HepG2 (cell line): ENCODE data around the gene RCOR3. TPM values are rescaled to one million over a fixed set of nuclear protein-coding genes. Genes with fewer than 3 reads are reported as not detected.

Experiments used
- ATAC-seq: fragments of 200-7000 bp; cut with Tn5 transposase; 3 replicates; pipeline ENCODE4 v1.9.1; 2020; ENCODE audit warnings: mild to moderate bottlenecking, moderate library complexity
- BruUV-seq: library from RNA; stranded (reverse); fragments of 400-500 nt; replicated peaks from 2 replicates; lab custom pipeline; 2021; lab: Mats Ljungman, UMichigan
- CTCF ChIA-PET: fragments of 300-600 bp; formaldehyde crosslinking; extraction: SDS; loops from one replicate; lab custom pipeline; 2021; ENCODE audit warnings: low total read pairs, inconsistent platforms, low intra/inter-chr PET ratio; lab: Yijun Ruan, JAX
- POLR2A ChIA-PET: fragments of 350-600 bp; sonication (Branson Sonifier 250); formaldehyde crosslinking; loops from one replicate; lab custom pipeline; 2020; ENCODE audit warnings: antibody characterized with exemption, inconsistent platforms; lab: Yijun Ruan, JAX
- DNase-seq: peaks from one replicate; pipeline ENCODE4 v3.0.0-alpha.2; 2015; ENCODE audit warnings: low spot score
- FAIRE-seq: peaks from 3 replicates; lab custom pipeline; 2011; peaks lifted over from hg19 to GRCh38; lab: Jason Lieb, UNC
- H2AFZ ChIP-seq: one replicate; pipeline ENCODE4 v1.6.1; 2011; ENCODE audit warnings: low read length, inconsistent platforms
- H3K27ac ChIP-seq: fragments of 300-600 bp; 3 replicates; pipeline ENCODE4 v1.8.0; 2011; ENCODE audit warnings: mixed run types, mild to moderate bottlenecking, mixed read lengths, low read length, inconsistent platforms; ENCODE audit not compliant: insufficient read depth; ENCODE audit errors: extremely low read length
- H3K27me3 ChIP-seq, 2 experiments: fragments of 200-600 bp in 1 of 2; 2 replicates in 1 of 2; 3 replicates in 1 of 2; pipeline versions ENCODE4 v1.6.0 to v1.8.0; 2011; ENCODE audit warnings: low read length in 2 of 2, mild to moderate bottlenecking in 2 of 2, moderate library complexity in 2 of 2, inconsistent platforms in 1 of 2; ENCODE audit not compliant: insufficient read depth in 2 of 2, control insufficient read depth in 1 of 2
- H3K36me3 ChIP-seq, 2 experiments: fragments of 200-600 bp in 1 of 2; replicated peaks in 1 of 2; 2 replicates in 1 of 2; 3 replicates in 1 of 2; pipeline versions ENCODE4 v1.5.1 to v1.8.0; 2011; ENCODE audit warnings: low read length in 2 of 2, inconsistent platforms in 1 of 2; ENCODE audit not compliant: insufficient read depth in 2 of 2, control insufficient read depth in 1 of 2
- H3K4me1 ChIP-seq: 2 replicates; pipeline ENCODE4 v1.5.1; 2012; ENCODE audit warnings: low read length, inconsistent platforms; ENCODE audit not compliant: insufficient read depth
- H3K4me2 ChIP-seq: 2 replicates; pipeline ENCODE4 v1.6.0; 2011; ENCODE audit warnings: low read depth, low read length, inconsistent platforms
- H3K4me3 ChIP-seq, 3 experiments: fragments of 200-600 bp in 1 of 3; sonication (generic), shearing (Covaris generic) in 1 of 3; replicated peaks in 1 of 3; 2 replicates each; pipeline ENCODE4 v1.5.1; 2011 to 2016; ENCODE audit warnings: low read length in 3 of 3, inconsistent platforms in 2 of 3, low read depth in 2 of 3, mild to moderate bottlenecking in 2 of 3, control low read depth in 1 of 3, mixed read lengths in 1 of 3; ENCODE audit not compliant: insufficient read depth in 1 of 3
- H3K79me2 ChIP-seq: one replicate; pipeline ENCODE4 v1.6.1; 2011; ENCODE audit warnings: low read length, inconsistent platforms; ENCODE audit not compliant: insufficient read depth
- H3K9ac ChIP-seq: 2 replicates; pipeline ENCODE4 v1.6.0; 2011; ENCODE audit warnings: mild to moderate bottlenecking, low read depth, low read length, inconsistent platforms; ENCODE audit not compliant: insufficient read depth
- H3K9me3 ChIP-seq: 2 replicates; pipeline ENCODE4 v1.5.1; 2012; ENCODE audit warnings: mild to moderate bottlenecking, low read length
- H4K20me1 ChIP-seq: 2 replicates; pipeline ENCODE4 v1.6.0; 2011; ENCODE audit warnings: inconsistent platforms, mild to moderate bottlenecking, low read length, moderate library complexity; ENCODE audit not compliant: insufficient read depth
- HCFC1 ChIP-seq: fragments of 150-350 bp; IDR thresholded peaks from 2 replicates; pipeline ENCODE4 v1.6.1; 2014; ENCODE audit warnings: low read depth, low read length
- HNRNPH1 ChIP-seq: fragments of 200-400 bp; formaldehyde crosslinking; optimal IDR thresholded peaks from 2 replicates; pipeline ENCODE3; 2017; ENCODE audit warnings: mild to moderate bottlenecking, low read depth, low read length
- NPAS2 ChIP-seq: sonication (generic); formaldehyde crosslinking; IDR thresholded peaks from 2 replicates; pipeline ENCODE4 v1.8.0; 2022; ENCODE audit warnings: mild to moderate bottlenecking, missing genetic modification reagents, borderline replicate concordance
- ONECUT2 ChIP-seq: sonication (generic); formaldehyde crosslinking; IDR thresholded peaks from 2 replicates; pipeline ENCODE4 v1.4.0; 2020; ENCODE audit warnings: missing genetic modification reagents
- SIX1 ChIP-seq: sonication (generic); formaldehyde crosslinking; IDR thresholded peaks from 2 replicates; pipeline ENCODE4 v1.4.0; 2020; ENCODE audit warnings: missing genetic modification reagents, borderline replicate concordance
- U2AF2 ChIP-seq: fragments of 200-400 bp; formaldehyde crosslinking; IDR thresholded peaks from 2 replicates; pipeline ENCODE4 v1.6.1; 2017; ENCODE audit warnings: low read depth, mild to moderate bottlenecking, low read length
- YEATS2 ChIP-seq: sonication (generic); formaldehyde crosslinking; IDR thresholded peaks from 2 replicates; pipeline ENCODE4 v1.4.0; 2020; ENCODE audit warnings: missing genetic modification reagents, borderline replicate concordance
- ZBTB7A ChIP-seq: sonication (generic); formaldehyde crosslinking; IDR thresholded peaks from 2 replicates; pipeline ENCODE4 v1.8.0; 2022; ENCODE audit warnings: mild to moderate bottlenecking, missing genetic modification reagents
- ZIK1 ChIP-seq: sonication (generic); formaldehyde crosslinking; IDR thresholded peaks from 2 replicates; pipeline ENCODE4 v1.5.0; 2020; ENCODE audit warnings: mild to moderate bottlenecking, low read depth, missing genetic modification reagents, borderline replicate concordance
- ZNF232 ChIP-seq: sonication (generic); formaldehyde crosslinking; IDR thresholded peaks from 2 replicates; pipeline ENCODE4 v1.4.0; 2020; ENCODE audit warnings: missing genetic modification reagents, borderline replicate concordance
- ZNF253 ChIP-seq: sonication (generic); formaldehyde crosslinking; IDR thresholded peaks from 2 replicates; pipeline ENCODE4 v1.8.0; 2022; ENCODE audit warnings: mild to moderate bottlenecking, missing genetic modification reagents, borderline replicate concordance
- ZNF468 ChIP-seq: sonication (generic); formaldehyde crosslinking; IDR thresholded peaks from 2 replicates; pipeline ENCODE4 v1.8.0; 2022; ENCODE audit warnings: mild to moderate bottlenecking, moderate library complexity, missing genetic modification reagents
- WGBS: methylation state at CpG from one replicate; pipeline ENCODE4 v1.1.6; 2017; ENCODE audit warnings: low lambda C conversion rate; 5-methylcytosine and 5-hydroxymethylcytosine counted together
- in situ Hi-C: cut with HindIII; loops from 2 replicates; pipeline ENCODE4 v1.10.0; 2017; ENCODE audit warnings: low pct_unique_long_range_greater_than_20kb; ENCODE audit not compliant: extremely low pct_ligation_motif_present
- intact Hi-C: fragments of 100-400 bp; cut with micrococcal nuclease; formaldehyde crosslinking; loops from one replicate; pipeline ENCODE4 v1.10.0; 2022; ENCODE audit not compliant: unreplicated experiment
- polyA plus RNA-seq, 8 experiments: library from polyadenylated mRNA; depleted of rRNA in 3 of 8; stranded (reverse) in 7 of 8; unstranded in 1 of 8; fragments of >200 nt; fragmentation: Illumina TruSeq in 4 of 8; extraction: Trizol in 4 of 8; gene quantifications; 2 replicates each; pipeline versions ENCODE4 v1.2.1 to v1.2.3, GENCODE V29; 2011 to 2016; ENCODE audit warnings: low read depth in 4 of 8, missing spikeins in 1 of 8, mixed read lengths in 1 of 8; ENCODE audit not compliant: insufficient read depth in 1 of 8
- total RNA-seq, 5 experiments: library from RNA; depleted of rRNA; stranded (reverse); fragments of >200 nt; fragmentation: Illumina TruSeq; extraction: Trizol; gene quantifications; 2 replicates each; pipeline ENCODE4 v1.2.3, GENCODE V29; 2016; ENCODE audit warnings: low read depth in 1 of 5
- TF ChIP-seq, protein P1 (sequence below): sonication (generic); formaldehyde crosslinking; IDR thresholded peaks from 2 replicates; pipeline ENCODE4 v1.8.1; 2023; ENCODE audit warnings: mild to moderate bottlenecking, missing genetic modification reagents
- TF ChIP-seq, protein P2 (sequence below): sonication (generic); formaldehyde crosslinking; IDR thresholded peaks from 2 replicates; pipeline ENCODE4 v1.5.1; 2020; ENCODE audit warnings: mild to moderate bottlenecking, missing genetic modification reagents
- TF ChIP-seq, protein P3 (sequence below): sonication (generic); formaldehyde crosslinking; IDR thresholded peaks from 2 replicates; pipeline ENCODE4 v1.5.1; 2020; ENCODE audit warnings: mild to moderate bottlenecking, moderate library complexity, missing genetic modification reagents

Gene RCOR3
- total and polyA plus RNA-seq, 2 of the 13 experiments (the other 11 are each of a cell fraction or from before 2014, with no cell fraction given), result 16.8 to 31.6 TPM

DNA sequence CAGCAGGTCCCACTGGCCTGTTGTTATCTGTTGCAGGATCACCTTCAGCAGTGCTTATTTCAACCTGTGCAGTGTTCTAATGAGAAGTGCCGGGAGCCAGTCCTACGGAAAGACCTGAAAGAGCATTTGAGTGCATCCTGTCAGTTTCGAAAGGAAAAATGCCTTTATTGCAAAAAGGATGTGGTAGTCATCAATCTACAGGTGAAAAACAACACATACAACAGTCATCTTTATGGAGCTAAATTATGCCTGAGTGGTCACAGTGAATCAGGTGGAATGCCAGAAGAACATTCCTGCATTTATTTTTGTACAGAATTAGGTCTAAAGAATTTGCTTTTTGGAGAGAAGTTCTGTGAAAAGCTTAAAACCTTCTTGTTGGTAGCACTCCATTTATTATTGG is 100.7 kb downstream of the RCOR3 start:
- POLR2A ChIA-PET, result no interaction called here
- Histone ChIP-seq H3K27ac (no peak overlapping the region), H3K9me3 (no peaks in the 10 kb centered on the region), H3K27me3 (no peaks in the 10 kb centered on the region), H4K20me1 (no peaks in the 10 kb centered on the region), H3K4me1 (peaks cover 17% of the 10 kb centered on the region), H2AFZ (no peak overlapping the region), H3K79me2 (no peaks in the 10 kb centered on the region)
- WGBS, result 70% methylated on average over 3 of the region's 3 CpGs
- intact Hi-C loops (no loop called here), in situ Hi-C loops (no loop called here)
- no peak for DNase-seq
- no TSS peak for BruUV-seq
- no peak for ATAC-seq
- TF ChIP-seq NPAS2 (CRISPR knock-in tag) (no peak), HCFC1 (no peak), ZNF232 (CRISPR knock-in tag) (no peak), ZNF468 (CRISPR knock-in tag) (no peak), ZIK1 (no peak), ZNF253 (CRISPR knock-in tag) (no peak), U2AF2 (no peak)
- TF ChIP-seq, protein P1, sequence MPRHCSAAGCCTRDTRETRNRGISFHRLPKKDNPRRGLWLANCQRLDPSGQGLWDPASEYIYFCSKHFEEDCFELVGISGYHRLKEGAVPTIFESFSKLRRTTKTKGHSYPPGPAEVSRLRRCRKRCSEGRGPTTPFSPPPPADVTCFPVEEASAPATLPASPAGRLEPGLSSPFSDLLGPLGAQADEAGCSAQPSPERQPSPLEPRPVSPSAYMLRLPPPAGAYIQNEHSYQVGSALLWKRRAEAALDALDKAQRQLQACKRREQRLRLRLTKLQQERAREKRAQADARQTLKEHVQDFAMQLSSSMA, result no peak
- TF ChIP-seq, all 625 proteins: peak for 0
- Histone ChIP-seq H3K9ac (no peak overlapping the region), H3K36me3 (no peaks in the 10 kb centered on the region), H3K4me3 (no peak overlapping the region), H3K4me2 (no peak overlapping the region)
- no peak for FAIRE-seq
- CTCF ChIA-PET, result no interaction called here

DNA sequence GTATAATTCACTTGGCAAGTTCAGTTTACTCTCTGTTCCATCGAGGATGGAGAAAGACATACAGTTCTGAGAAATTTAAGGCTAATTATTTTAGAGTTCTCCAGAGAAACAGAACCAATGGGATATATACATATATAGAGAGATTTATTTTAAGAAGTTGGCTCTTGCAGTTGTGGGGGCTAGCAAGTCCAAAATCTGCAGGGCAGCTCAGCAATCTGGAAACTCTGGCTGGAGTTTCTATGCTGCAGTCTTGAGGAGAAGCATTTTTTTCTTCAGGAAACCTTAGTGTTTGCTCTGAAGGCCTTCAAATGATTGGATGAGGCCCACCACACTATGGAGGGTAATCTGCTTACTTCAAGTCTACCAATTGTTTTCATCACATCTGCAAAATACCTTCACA is 102.0 kb downstream of the RCOR3 start:
- 12% methylated on average over 1 of the region's 1 CpG for WGBS
- Histone ChIP-seq H3K4me1 (peaks cover 6% of the 10 kb centered on the region), H3K36me3 (no peaks in the 10 kb centered on the region), H3K79me2 (no peaks in the 10 kb centered on the region), H3K9ac (no peak overlapping the region), H3K4me2 (no peak overlapping the region), H3K4me3 (no peak overlapping the region), H3K27ac (no peak overlapping the region), H3K9me3 (no peaks in the 10 kb centered on the region), H2AFZ (no peak overlapping the region), H3K27me3 (no peaks in the 10 kb centered on the region), H4K20me1 (no peaks in the 10 kb centered on the region)
- intact Hi-C loops (no loop called here), in situ Hi-C loops (no loop called here)
- DNase-seq (no peak), FAIRE-seq (no peak), ATAC-seq (no peak)
- ChIA-PET CTCF (no interaction called here), POLR2A (no interaction called here)
- no TSS peak for BruUV-seq
- TF ChIP-seq YEATS2 (CRISPR knock-in tag), result no peak
- TF ChIP-seq ONECUT2 (CRISPR knock-in tag), result no peak
- no peak for TF ChIP-seq ZBTB7A
- TF ChIP-seq, protein P2, sequence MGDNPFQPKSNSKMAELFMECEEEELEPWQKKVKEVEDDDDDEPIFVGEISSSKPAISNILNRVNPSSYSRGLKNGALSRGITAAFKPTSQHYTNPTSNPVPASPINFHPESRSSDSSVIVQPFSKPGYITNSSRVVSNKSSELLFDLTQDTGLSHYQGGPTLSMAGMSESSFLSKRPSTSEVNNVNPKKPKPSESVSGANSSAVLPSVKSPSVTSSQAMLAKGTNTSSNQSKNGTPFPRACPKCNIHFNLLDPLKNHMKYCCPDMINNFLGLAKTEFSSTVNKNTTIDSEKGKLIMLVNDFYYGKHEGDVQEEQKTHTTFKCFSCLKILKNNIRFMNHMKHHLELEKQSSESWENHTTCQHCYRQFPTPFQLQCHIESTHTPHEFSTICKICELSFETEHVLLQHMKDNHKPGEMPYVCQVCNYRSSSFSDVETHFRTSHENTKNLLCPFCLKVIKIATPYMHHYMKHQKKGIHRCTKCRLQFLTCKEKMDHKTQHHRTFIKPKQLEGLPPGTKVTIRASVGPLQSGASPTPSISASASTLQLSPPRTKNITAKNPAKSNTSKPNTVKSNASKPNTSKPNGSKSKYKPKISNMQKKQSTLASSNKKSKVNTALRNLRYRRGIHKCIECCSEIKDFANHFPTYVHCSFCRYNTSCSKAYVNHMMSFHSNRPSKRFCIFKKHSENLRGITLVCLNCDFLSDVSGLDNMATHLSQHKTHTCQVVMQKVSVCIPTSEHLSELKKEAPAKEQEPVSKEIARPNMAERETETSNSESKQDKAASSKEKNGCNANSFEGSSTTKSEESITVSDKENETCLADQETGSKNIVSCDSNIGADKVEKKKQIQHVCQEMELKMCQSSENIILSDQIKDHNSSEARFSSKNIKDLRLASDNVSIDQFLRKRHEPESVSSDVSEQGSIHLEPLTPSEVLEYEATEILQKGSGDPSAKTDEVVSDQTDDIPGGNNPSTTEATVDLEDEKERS (CRISPR knock-in tag), result no peak
- TF ChIP-seq HNRNPH1, result no peak
- TF ChIP-seq, protein P3, sequence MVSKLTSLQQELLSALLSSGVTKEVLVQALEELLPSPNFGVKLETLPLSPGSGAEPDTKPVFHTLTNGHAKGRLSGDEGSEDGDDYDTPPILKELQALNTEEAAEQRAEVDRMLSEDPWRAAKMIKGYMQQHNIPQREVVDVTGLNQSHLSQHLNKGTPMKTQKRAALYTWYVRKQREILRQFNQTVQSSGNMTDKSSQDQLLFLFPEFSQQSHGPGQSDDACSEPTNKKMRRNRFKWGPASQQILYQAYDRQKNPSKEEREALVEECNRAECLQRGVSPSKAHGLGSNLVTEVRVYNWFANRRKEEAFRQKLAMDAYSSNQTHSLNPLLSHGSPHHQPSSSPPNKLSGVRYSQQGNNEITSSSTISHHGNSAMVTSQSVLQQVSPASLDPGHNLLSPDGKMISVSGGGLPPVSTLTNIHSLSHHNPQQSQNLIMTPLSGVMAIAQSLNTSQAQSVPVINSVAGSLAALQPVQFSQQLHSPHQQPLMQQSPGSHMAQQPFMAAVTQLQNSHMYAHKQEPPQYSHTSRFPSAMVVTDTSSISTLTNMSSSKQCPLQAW (CRISPR knock-in tag), result no peak
- TF ChIP-seq SIX1, result no peak
